Adrenal gland (tissue), 12 donors: ENCODE measurements around the gene SYT14. TPM values are rescaled to one million over a fixed set of nuclear protein-coding genes. Genes with fewer than 3 reads are reported as not detected.
A peak's percentile ranks its signal among the peaks of the same experiment; 100 is the strongest.

Experiments used
- DNase-seq, 7 donors: peaks; one replicate each; pipeline ENCODE4 v3.0.0-alpha.2; 2019 to 2020
- H3K27ac ChIP-seq, 5 donors: fragments of 200-600 bp; sonication (generic) in 4 of 5; 1 replicate in 3 of 5; 2 replicates in 2 of 5; pipeline versions ENCODE4 v1.5.1 to v1.8.0; 2016 to 2020; ENCODE audit warnings: mild to moderate bottlenecking in 1 of 5
- H3K27me3 ChIP-seq: fragments of 200-600 bp; 2 replicates; pipeline ENCODE4 v1.8.0; 2021
- H3K36me3 ChIP-seq, 2 donors: fragments of 200-600 bp; replicated peaks in 1 of 2; 1 replicate in 1 of 2; 2 replicates in 1 of 2; pipeline versions ENCODE4 v1.5.1 to v1.8.0; 2018 to 2022
- H3K4me1 ChIP-seq, 2 donors: fragments of 200-600 bp; replicated peaks in 1 of 2; 1 replicate in 1 of 2; 2 replicates in 1 of 2; pipeline versions ENCODE4 v1.5.1 to v1.8.0; 2018 to 2021
- H3K4me3 ChIP-seq, 4 donors: fragments of 200-600 bp; sonication (generic) in 3 of 4; one replicate each; pipeline ENCODE4 v1.5.1; 2016 to 2018
- H3K9me3 ChIP-seq, 3 donors: fragments of 200-600 bp; sonication (generic) in 1 of 3; replicated peaks in 1 of 3; 1 replicate in 2 of 3; 2 replicates in 1 of 3; pipeline versions ENCODE4 v1.5.1 to v1.8.0; 2016 to 2021
- POLR2A ChIP-seq, 2 donors: fragments of 450-650 bp; IDR thresholded peaks; one replicate each; pipeline ENCODE4 v1.6.1; 2017; ENCODE audit warnings: antibody characterized with exemption in 2 of 2, mild to moderate bottlenecking in 2 of 2, moderate library complexity in 1 of 2
- WGBS, 4 donors: extraction: QIAGEN DNeasy Blood & Tissue Kit in 2 of 4; methylation state at CpG; one replicate each; pipeline versions ENCODE4 v1.1.5 to v1.1.7; 2013 to 2017; 5-methylcytosine and 5-hydroxymethylcytosine counted together
- intact Hi-C, 2 donors: fragments of 100-400 bp; cut with DNase I; formaldehyde crosslinking; loops; one replicate each; pipeline versions ENCODE4 v1.14.1 to v1.15.0; 2022 to 2023
- polyA plus RNA-seq, 3 donors: library from polyadenylated mRNA; stranded (reverse); fragments of 200-250 nt in 2 of 3; fragments of 350-450 nt in 1 of 3; fragmentation: Illumina TruSeq in 1 of 3; extraction: RNeasy Lipid Tissue Mini Kit (QIAGEN cat#74804) in 1 of 3; gene quantifications; one replicate each; pipeline ENCODE4 v1.2.3, GENCODE V29; 2013 to 2014
- total RNA-seq, 9 donors: library from RNA; depleted of rRNA in 4 of 9; stranded (reverse); fragments of >200 nt in 4 of 9; fragments of 120-200 nt in 1 of 9; fragmentation: NEBNext Ultra II Directional in 1 of 9; extraction: Animal tissue kit (Norgen Biotek cat#: 25700) in 1 of 9; gene quantifications; one replicate each; pipeline versions ENCODE4 v1.1.0 to v1.2.4, GENCODE V29; 2013 to 2023
- TF ChIP-seq, protein P1 (sequence below), 6 experiments: fragments of 450-650 bp in 4 of 6; fragments of 200-600 bp in 2 of 6; sonication (generic) in 1 of 6; IDR thresholded peaks; 1 replicate in 5 of 6; 2 replicates in 1 of 6; pipeline versions ENCODE4 v1.5.1 to v1.8.0; 2016 to 2021; ENCODE audit warnings: antibody characterized with exemption in 6 of 6, mild to moderate bottlenecking in 2 of 6, moderate library complexity in 1 of 6
- donor health status: healthy with polysubstance abuse.
- donor health status: Bipolar disorder and iron deficiency.
- donor health status: DM: yes; HTN: yes; CAD: no.
- donor health status: DM: no; HTN: no; CAD: no.
- donor health status: DM: no; HTN: no; CAD: no.
- donor health status: DM: yes; HTN: yes; CAD: no.

Gene SYT14
- total and polyA plus RNA-seq, 12 donors = 0.57 to 8.1 (median 3.5) TPM

DNA sequence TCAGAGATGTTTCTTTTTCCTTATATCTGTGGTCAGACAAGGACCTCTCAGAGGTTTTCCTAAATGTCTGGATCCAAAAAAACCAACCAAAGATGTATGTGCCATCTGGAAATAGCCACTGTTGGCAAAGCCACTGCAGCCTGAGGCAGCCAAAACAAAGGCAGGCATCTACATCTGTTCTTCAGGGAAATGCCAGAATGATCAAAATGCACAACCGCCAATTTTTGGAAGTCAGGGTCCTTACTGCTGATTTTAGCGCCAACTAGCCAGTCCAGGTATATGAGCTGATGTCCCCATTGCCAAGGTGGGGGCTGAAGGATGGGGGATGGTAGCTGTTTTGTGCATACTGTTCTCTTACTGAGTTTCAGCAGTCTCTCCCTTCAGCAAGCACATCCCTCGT is 45.9 kb downstream of the SYT14 start:
- intact Hi-C loops = no loop called here
- 78 to 89% (median 86%) methylated on average over 3 of the region's 3 CpGs for WGBS, 4 donors
- no peaks in the 10 kb centered on the region for H3K4me1 ChIP-seq

DNA sequence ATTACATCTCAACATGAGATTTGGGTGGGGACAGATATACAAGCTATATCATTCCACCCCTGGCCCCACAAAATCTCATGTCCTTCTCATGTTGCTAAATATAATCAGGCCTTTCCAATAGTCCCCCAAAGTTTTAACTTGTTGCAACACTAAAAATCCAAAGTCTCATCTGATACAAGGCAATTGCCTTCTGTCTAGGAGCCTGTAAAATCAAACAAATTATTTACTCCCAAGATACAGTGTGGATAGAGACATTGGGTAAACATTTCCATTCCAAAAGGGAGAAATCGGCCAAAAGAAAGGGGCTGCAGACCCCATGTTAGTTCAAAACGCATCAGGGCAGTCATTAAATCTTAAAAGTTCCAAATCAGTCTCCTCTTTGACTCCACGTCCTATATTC is 47.0 kb downstream of the SYT14 start:
- Histone ChIP-seq H3K9me3 (no peaks in the 10 kb centered on the region), H3K36me3 (no peaks in the 10 kb centered on the region), H3K27me3 (no peaks in the 10 kb centered on the region), H3K4me3 (no peak overlapping the region), H3K4me1 (no peaks in the 10 kb centered on the region), H3K27ac (no peak overlapping the region)
- TF ChIP-seq, protein P1, sequence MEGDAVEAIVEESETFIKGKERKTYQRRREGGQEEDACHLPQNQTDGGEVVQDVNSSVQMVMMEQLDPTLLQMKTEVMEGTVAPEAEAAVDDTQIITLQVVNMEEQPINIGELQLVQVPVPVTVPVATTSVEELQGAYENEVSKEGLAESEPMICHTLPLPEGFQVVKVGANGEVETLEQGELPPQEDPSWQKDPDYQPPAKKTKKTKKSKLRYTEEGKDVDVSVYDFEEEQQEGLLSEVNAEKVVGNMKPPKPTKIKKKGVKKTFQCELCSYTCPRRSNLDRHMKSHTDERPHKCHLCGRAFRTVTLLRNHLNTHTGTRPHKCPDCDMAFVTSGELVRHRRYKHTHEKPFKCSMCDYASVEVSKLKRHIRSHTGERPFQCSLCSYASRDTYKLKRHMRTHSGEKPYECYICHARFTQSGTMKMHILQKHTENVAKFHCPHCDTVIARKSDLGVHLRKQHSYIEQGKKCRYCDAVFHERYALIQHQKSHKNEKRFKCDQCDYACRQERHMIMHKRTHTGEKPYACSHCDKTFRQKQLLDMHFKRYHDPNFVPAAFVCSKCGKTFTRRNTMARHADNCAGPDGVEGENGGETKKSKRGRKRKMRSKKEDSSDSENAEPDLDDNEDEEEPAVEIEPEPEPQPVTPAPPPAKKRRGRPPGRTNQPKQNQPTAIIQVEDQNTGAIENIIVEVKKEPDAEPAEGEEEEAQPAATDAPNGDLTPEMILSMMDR (IDR thresholded peaks at IDR 0.05) = no peak
- no peak for TF ChIP-seq POLR2A (IDR thresholded peaks at IDR 0.05)
- no peak for DNase-seq
- 75 to 89% (median 85%) methylated on average over 3 of the region's 3 CpGs for WGBS, 4 donors
- intact Hi-C loops = loop anchor here in 1 of 2 donors (5.0 kb wide), 1 partner anchor 123 kb away; no protein-coding TSS in a partner anchor

More for the DNA sequence above, 45.9 kb downstream of the SYT14 start:
- no peak overlapping the region for H3K27ac ChIP-seq
- no peak for DNase-seq
- no peaks in the 10 kb centered on the region for H3K9me3 ChIP-seq
- no peaks in the 10 kb centered on the region for H3K36me3 ChIP-seq
- H3K4me3 ChIP-seq = no peak overlapping the region
- TF ChIP-seq POLR2A (IDR thresholded peaks at IDR 0.05) = no peak
- TF ChIP-seq, protein P1 (IDR thresholded peaks at IDR 0.05) = no peak
- no peaks in the 10 kb centered on the region for H3K27me3 ChIP-seq

DNA sequence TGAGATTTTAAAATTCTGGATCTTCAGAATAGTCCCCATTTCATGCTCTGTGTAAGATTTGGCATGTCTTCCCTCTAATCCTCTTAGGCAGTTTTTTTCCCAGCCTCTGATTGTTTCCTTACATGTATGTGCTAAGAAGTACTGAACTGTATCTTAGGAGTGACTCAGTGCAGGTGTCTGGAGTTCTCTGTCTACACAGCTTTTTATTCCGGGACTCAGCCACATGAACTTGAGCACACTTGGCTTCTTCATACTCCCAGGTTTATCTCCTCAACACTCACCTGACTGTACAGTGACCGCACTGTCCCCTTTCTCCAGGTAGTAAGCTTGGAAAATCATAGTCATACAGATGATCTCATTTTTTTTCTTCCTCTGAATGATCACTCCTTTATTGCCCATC is 50.7 kb downstream of the SYT14 start:
- no peaks in the 10 kb centered on the region for H3K27me3 ChIP-seq
- WGBS, 4 donors = 82 to 95% (median 91%) methylated on average over 2 of the region's 2 CpGs
- H3K27ac ChIP-seq = no peak overlapping the region
- no peak overlapping the region for H3K4me3 ChIP-seq
- H3K9me3 ChIP-seq = no peaks in the 10 kb centered on the region
- intact Hi-C loops = loop anchor here in 1 of 2 donors (5.0 kb wide), 1 partner anchor 126 kb away; no protein-coding TSS in a partner anchor
- H3K36me3 ChIP-seq = no peaks in the 10 kb centered on the region
- DNase-seq = no peak
- TF ChIP-seq, protein P1 (IDR thresholded peaks at IDR 0.05) = no peak
- TF ChIP-seq POLR2A (IDR thresholded peaks at IDR 0.05) = no peak
- no peaks in the 10 kb centered on the region for H3K4me1 ChIP-seq

DNA sequence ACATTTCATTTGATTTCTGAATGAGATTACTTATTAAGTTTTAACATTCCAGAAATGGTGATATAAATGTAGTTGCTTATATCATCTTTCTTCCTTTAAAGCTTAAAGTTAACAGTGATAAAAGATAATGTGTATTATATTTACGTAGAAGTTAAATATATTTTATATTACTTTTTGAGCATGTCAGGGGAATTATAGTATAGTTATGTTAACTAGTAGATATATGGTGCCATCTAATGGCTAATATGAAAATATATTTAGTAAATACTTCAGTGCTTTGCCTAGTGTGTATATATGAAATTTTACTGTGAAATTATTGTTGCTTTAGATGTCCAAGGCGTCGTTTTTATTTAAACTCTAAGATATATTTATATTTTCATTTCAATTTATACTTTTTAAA is 51.5 kb downstream of the SYT14 start:
- H3K9me3 ChIP-seq = no peaks in the 10 kb centered on the region
- no peak overlapping the region for H3K27ac ChIP-seq
- DNase-seq = no peak
- intact Hi-C loops = loop anchor here in 1 of 2 donors (5.0 kb wide), 1 partner anchor 127 kb away; no protein-coding TSS in a partner anchor
- TF ChIP-seq, protein P1 (IDR thresholded peaks at IDR 0.05) = peak; percentile 10 to 57 (median 36)
- no peak for TF ChIP-seq POLR2A (IDR thresholded peaks at IDR 0.05)
- no peaks in the 10 kb centered on the region for H3K27me3 ChIP-seq
- WGBS, 4 donors = 30 to 45% (median 35%) methylated on average over 3 of the region's 3 CpGs
- no peaks in the 10 kb centered on the region for H3K36me3 ChIP-seq
- H3K4me1 ChIP-seq = no peaks in the 10 kb centered on the region
- H3K4me3 ChIP-seq = no peak overlapping the region
